ENCODE data around the gene CIAO3. TPM values are rescaled to one million over a fixed set of nuclear protein-coding genes. Genes with fewer than 3 reads are reported as not detected.
A peak's percentile ranks its signal among the peaks of the same experiment; 100 is the strongest.

CIAO3 gene
- total and polyA plus RNA-seq, 10 of the 15 experiments (the other 5 are each of a cell fraction or from before 2014, with no cell fraction given), result 1.4 to 37.5 (median 30.8) TPM

GRCh38 chr16:684071-684794 lies 56.6 kb downstream of the CIAO3 start, which contains the start of gene JMJD8 (continued):
- peak; percentile 93 for TF ChIP-seq ZBTB40 (IDR thresholded peaks at IDR 0.05; ENCODE audit: borderline replicate concordance)
- TF ChIP-seq NR2F1 (conservative IDR thresholded peaks at IDR 0.05), result peak; percentile 61; the same call in 1 of the 2 replicates
- TF ChIP-seq MLLT1 (IDR thresholded peaks at IDR 0.05), result no peak
- no peak for TF ChIP-seq NFIC (IDR thresholded peaks at IDR 0.05; ENCODE audit: low read depth, low read length)
- TF ChIP-seq IKZF1 (conservative IDR thresholded peaks at IDR 0.05), result peak; percentile 79; the same call in 1 of the 2 replicates
- TF ChIP-seq CUX1 (IDR thresholded peaks at IDR 0.05; ENCODE audit: insufficient replicate concordance, low read depth, low read length), result no peak
- no peak for TF ChIP-seq E2F4 (IDR thresholded peaks at IDR 0.05; ENCODE audit: low read depth, low read length)
- TF ChIP-seq HSF1 (IDR thresholded peaks at IDR 0.05; ENCODE audit: low read depth, low read length), result no peak
- no peak for TF ChIP-seq ZNF24 (IDR thresholded peaks at IDR 0.05)
- peak; percentile 31; the same call in 1 of the 2 replicates for TF ChIP-seq HDGF (IDR thresholded peaks at IDR 0.05)
- no peak for TF ChIP-seq SUPT20H (IDR thresholded peaks at IDR 0.05; ENCODE audit: borderline replicate concordance, control insufficient read depth, low read depth, low read length)
- TF ChIP-seq NR2C1 (IDR thresholded peaks at IDR 0.05), result peak; percentile 93
- no peak for TF ChIP-seq FOXK2 (IDR thresholded peaks at IDR 0.05)
- no peak for TF ChIP-seq BCL11A (IDR thresholded peaks at IDR 0.05; ENCODE audit: low read depth, low read length)
- TF ChIP-seq MTA3 (IDR thresholded peaks at IDR 0.05; ENCODE audit: borderline replicate concordance, low read length), result no peak
- no peak; the same call in 1 of the 2 replicates for TF ChIP-seq BACH1 (IDR thresholded peaks at IDR 0.05; ENCODE audit: borderline replicate concordance)

Data from GM12878 (cell line).